WTC11 (cell line): ENCODE data around the gene MOB2.

Experiments
- FOXP4 ChIP-seq: sonication (generic); formaldehyde crosslinking; IDR thresholded peaks from 2 replicates; pipeline ENCODE4 v1.8.0; 2022; ENCODE audit warnings: mild to moderate bottlenecking, missing genetic modification reagents
- NFYB ChIP-seq: sonication (generic); formaldehyde crosslinking; conservative IDR thresholded peaks from 2 replicates; pipeline ENCODE4 v1.8.0; 2022; ENCODE audit warnings: low read depth, missing genetic modification reagents
- NR2C2 ChIP-seq: sonication (generic); formaldehyde crosslinking; IDR thresholded peaks from 2 replicates; pipeline ENCODE4 v1.8.0; 2022; ENCODE audit warnings: mild to moderate bottlenecking, missing genetic modification reagents
- TF ChIP-seq, protein P1 (sequence below): fragments of 250-450 bp; sonication (Bioruptor Pico); IDR thresholded peaks from 2 replicates; pipeline ENCODE4 v1.9.0; 2021; ENCODE audit warnings: moderate library complexity, mild to moderate bottlenecking, inconsistent platforms, borderline replicate concordance

GRCh38 chr11:1522081-1522424, 35.5 kb upstream of the MOB2 start:
- no peak for TF ChIP-seq FOXP4 (CRISPR knock-in tag)
- no peak for TF ChIP-seq NFYB (CRISPR knock-in tag)
- TF ChIP-seq, protein P1, sequence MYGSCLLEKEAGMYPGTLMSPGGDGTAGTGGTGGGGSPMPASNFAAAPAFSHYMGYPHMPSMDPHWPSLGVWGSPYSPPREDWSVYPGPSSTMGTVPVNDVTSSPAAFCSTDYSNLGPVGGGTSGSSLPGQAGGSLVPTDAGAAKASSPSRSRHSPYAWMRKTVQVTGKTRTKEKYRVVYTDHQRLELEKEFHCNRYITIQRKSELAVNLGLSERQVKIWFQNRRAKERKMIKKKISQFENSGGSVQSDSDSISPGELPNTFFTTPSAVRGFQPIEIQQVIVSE (CRISPR knock-in tag) = no peak
- no peak for TF ChIP-seq NR2C2 (CRISPR knock-in tag)
